ENCODE measurements around the gene RERE. TPM values are rescaled to one million over a fixed set of nuclear protein-coding genes. Genes with fewer than 3 reads are reported as not detected.
"Not testable (repeated sequence)": the region's sequence is repeated elsewhere in the genome, so short reads cannot be mapped to it uniquely, and the experiment has no call there.

Gene RERE
- polyA plus RNA-seq, 1 of the 3 experiments (the other 2 are of a cell fraction) = 8.1 TPM

DNA sequence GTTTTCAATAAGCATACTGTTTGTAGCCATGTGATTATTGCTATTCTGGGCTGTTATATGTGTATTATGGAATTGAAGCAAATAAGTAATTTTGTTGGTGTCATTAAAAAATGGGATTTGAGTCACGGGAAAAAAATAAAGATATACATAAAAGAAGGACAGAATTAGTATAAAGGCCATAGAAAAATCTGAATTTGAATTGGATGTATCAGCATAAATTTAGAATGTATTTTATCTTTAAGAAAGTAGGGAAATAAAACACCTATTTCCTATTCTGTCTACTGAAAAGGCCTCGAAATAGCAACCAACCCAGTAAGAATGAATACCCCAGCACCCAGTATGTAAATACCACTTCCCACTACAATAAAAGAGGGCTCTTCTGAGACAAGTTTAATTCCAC lies 313.6 kb downstream of the RERE start:
- no peaks in the 10 kb centered on the region for H3K27me3 ChIP-seq (ENCODE audit: insufficient read depth)
- H3K9me2 ChIP-seq = no peaks in the 10 kb centered on the region
- no peaks in the 10 kb centered on the region for H3K4me1 ChIP-seq (ENCODE audit: control insufficient read depth in 1 of 2, insufficient read depth in 2 of 2, low read depth in 1 of 2, low read length in 1 of 2)
- ChIA-PET POLR2A (no interaction called here), CTCF (no interaction called here)
- no peaks in the 10 kb centered on the region for H3K9me3 ChIP-seq
- H3K36me3 ChIP-seq (replicated peaks in 1 of 2; ENCODE audit: control insufficient read depth in 1 of 2, insufficient read depth in 2 of 2, low read length in 1 of 2) = peaks cover 9 to 19% of the 10 kb centered on the region in 2 experiments
- no peak for DNase-seq
- peaks cover 5% of the 10 kb centered on the region; the same call in 1 of the 2 replicates for H3K79me2 ChIP-seq (ENCODE audit: insufficient read depth)
- no peak overlapping the region for H3K4me2 ChIP-seq
- H4K20me1 ChIP-seq (ENCODE audit: insufficient read depth) = no peaks in the 10 kb centered on the region
- TF ChIP-seq, protein P1, sequence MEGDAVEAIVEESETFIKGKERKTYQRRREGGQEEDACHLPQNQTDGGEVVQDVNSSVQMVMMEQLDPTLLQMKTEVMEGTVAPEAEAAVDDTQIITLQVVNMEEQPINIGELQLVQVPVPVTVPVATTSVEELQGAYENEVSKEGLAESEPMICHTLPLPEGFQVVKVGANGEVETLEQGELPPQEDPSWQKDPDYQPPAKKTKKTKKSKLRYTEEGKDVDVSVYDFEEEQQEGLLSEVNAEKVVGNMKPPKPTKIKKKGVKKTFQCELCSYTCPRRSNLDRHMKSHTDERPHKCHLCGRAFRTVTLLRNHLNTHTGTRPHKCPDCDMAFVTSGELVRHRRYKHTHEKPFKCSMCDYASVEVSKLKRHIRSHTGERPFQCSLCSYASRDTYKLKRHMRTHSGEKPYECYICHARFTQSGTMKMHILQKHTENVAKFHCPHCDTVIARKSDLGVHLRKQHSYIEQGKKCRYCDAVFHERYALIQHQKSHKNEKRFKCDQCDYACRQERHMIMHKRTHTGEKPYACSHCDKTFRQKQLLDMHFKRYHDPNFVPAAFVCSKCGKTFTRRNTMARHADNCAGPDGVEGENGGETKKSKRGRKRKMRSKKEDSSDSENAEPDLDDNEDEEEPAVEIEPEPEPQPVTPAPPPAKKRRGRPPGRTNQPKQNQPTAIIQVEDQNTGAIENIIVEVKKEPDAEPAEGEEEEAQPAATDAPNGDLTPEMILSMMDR (IDR thresholded peaks at IDR 0.05) = no peak
- TF ChIP-seq, protein P2, sequence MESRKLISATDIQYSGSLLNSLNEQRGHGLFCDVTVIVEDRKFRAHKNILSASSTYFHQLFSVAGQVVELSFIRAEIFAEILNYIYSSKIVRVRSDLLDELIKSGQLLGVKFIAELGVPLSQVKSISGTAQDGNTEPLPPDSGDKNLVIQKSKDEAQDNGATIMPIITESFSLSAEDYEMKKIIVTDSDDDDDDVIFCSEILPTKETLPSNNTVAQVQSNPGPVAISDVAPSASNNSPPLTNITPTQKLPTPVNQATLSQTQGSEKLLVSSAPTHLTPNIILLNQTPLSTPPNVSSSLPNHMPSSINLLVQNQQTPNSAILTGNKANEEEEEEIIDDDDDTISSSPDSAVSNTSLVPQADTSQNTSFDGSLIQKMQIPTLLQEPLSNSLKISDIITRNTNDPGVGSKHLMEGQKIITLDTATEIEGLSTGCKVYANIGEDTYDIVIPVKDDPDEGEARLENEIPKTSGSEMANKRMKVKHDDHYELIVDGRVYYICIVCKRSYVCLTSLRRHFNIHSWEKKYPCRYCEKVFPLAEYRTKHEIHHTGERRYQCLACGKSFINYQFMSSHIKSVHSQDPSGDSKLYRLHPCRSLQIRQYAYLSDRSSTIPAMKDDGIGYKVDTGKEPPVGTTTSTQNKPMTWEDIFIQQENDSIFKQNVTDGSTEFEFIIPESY (IDR thresholded peaks at IDR 0.05; ENCODE audit: borderline replicate concordance, low read depth) = no peak
- no peak for TF ChIP-seq RXRA (IDR thresholded peaks at IDR 0.05; ENCODE audit: borderline replicate concordance, low read depth)
- TF ChIP-seq FOSL2 (IDR thresholded peaks at IDR 0.05; ENCODE audit: borderline replicate concordance, low read depth) = no peak
- no peak for TF ChIP-seq FOXM1 (IDR thresholded peaks at IDR 0.05; ENCODE audit: low read depth)
- H2AFZ ChIP-seq (ENCODE audit: low read depth) = no peak overlapping the region
- no peak overlapping the region for H3K9ac ChIP-seq
- no peak overlapping the region for H3K27ac ChIP-seq (ENCODE audit: low read depth in 2 of 2, low read length in 1 of 2)
- WGBS (ENCODE audit: low lambda C conversion rate) = 85% methylated on average over 2 of the region's 2 CpGs
- peaks cover 5% of the 10 kb centered on the region for H3F3A ChIP-seq (replicated peaks; ENCODE audit: insufficient read depth)
- no peak overlapping the region for H3K4me3 ChIP-seq (ENCODE audit: low read depth in 2 of 2, low read length in 1 of 2)

DNA sequence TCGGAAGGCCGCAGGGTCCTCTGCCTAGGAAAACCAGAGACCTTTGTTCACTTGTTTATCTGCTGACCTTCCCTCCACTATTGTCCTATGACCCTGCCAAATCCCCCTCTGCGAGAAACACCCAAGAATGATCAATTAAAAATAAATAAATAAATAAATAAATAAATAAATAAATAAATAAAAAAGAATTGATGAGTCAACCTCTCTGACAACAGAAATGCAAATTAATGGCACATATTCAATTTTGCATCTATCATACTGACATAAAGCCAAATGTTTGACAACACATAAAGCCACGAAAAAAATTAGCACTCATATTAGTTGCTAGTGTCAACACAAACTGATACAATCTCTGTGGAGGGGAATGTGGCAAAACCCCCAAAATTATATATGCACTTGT lies 314.5 kb downstream of the RERE start:
- POLR2A ChIA-PET = not testable (repeated sequence)

DNA sequence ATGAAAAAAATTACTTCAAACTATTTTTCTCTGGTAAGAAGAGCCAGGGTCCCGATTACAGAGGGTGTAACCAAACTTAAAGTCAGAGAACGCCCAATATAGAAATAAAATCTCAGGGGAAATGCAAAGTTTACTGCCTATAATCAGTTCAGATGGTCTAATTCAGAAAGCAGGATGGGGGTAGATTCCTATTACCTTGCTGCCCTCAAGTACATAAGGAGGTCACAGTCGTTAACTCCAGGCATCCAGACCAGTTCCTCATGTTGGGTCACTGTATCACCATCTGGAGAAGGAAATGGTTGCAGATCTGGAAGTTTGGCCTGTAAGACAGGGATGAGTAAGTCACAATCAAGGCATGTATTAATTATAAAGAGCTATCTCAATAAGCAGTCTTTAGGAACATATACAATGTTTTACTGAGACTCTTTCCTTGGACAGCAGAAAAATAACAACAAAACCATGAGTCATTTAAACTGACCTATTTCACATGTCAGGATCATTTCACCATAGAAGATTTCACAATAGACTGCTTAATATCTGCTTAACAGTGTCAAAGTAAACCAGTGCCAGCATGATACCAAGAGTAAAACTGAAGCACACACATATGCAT lies 320.1 kb downstream of the RERE start:
- Histone ChIP-seq H3K36me3 (replicated peaks in 1 of 2; ENCODE audit: control insufficient read depth in 1 of 2, insufficient read depth in 2 of 2, low read length in 1 of 2) (peaks cover 10% of the 10 kb centered on the region in 2 experiments), H3K4me2 (no peak overlapping the region), H3F3A (replicated peaks; ENCODE audit: insufficient read depth) (peaks cover 2% of the 10 kb centered on the region), H3K9ac (no peak overlapping the region), H3K27me3 (ENCODE audit: insufficient read depth) (no peaks in the 10 kb centered on the region), H3K4me1 (ENCODE audit: control insufficient read depth in 1 of 2, insufficient read depth in 2 of 2, low read depth in 1 of 2, low read length in 1 of 2) (peaks cover 0 to 4% of the 10 kb centered on the region in 2 experiments; a peak in 1 of 4 replicates), H3K4me3 (ENCODE audit: low read depth in 2 of 2, low read length in 1 of 2) (no peak overlapping the region), H3K9me2 (no peaks in the 10 kb centered on the region), H3K27ac (ENCODE audit: low read depth in 2 of 2, low read length in 1 of 2) (no peak overlapping the region), H2AFZ (ENCODE audit: low read depth) (no peak overlapping the region), H3K9me3 (no peaks in the 10 kb centered on the region), H3K79me2 (ENCODE audit: insufficient read depth) (no peaks in the 10 kb centered on the region), H4K20me1 (ENCODE audit: insufficient read depth) (no peaks in the 10 kb centered on the region)
- 89% methylated on average over 3 of the region's 3 CpGs for WGBS (ENCODE audit: low lambda C conversion rate)
- ChIA-PET CTCF (no interaction called here), POLR2A (no interaction called here)
- no peak for DNase-seq
- TF ChIP-seq MEF2A (IDR thresholded peaks at IDR 0.05; ENCODE audit: borderline replicate concordance, low read depth) (no peak), SMC3 (IDR thresholded peaks at IDR 0.05; ENCODE audit: low read depth, low read length) (no peak), GATA2 (CRISPR knock-in tag; IDR thresholded peaks at IDR 0.05) (no peak), CHD2 (IDR thresholded peaks at IDR 0.05; ENCODE audit: low read length, partially characterized antibody) (no peak), MXI1 (IDR thresholded peaks at IDR 0.05; ENCODE audit: low read depth, low read length) (no peak), FOXM1 (IDR thresholded peaks at IDR 0.05; ENCODE audit: low read depth) (no peak), FOSL2 (IDR thresholded peaks at IDR 0.05; ENCODE audit: borderline replicate concordance, low read depth) (no peak), GABPA (IDR thresholded peaks at IDR 0.05; ENCODE audit: low read depth) (no peak)

More for the DNA sequence above, 314.5 kb downstream of the RERE start:
- H2AFZ ChIP-seq (ENCODE audit: low read depth); H3K27ac ChIP-seq (ENCODE audit: low read depth in 2 of 2, low read length in 1 of 2); H3K4me2 ChIP-seq; H3F3A ChIP-seq (replicated peaks; ENCODE audit: insufficient read depth); H3K9ac ChIP-seq; H3K79me2 ChIP-seq (ENCODE audit: insufficient read depth); H3K9me2 ChIP-seq; H3K4me3 ChIP-seq (ENCODE audit: low read depth in 2 of 2, low read length in 1 of 2); H3K4me1 ChIP-seq (ENCODE audit: control insufficient read depth in 1 of 2, insufficient read depth in 2 of 2, low read depth in 1 of 2, low read length in 1 of 2); H3K9me3 ChIP-seq; H4K20me1 ChIP-seq (ENCODE audit: insufficient read depth); DNase-seq; CTCF ChIA-PET; H3K27me3 ChIP-seq (ENCODE audit: insufficient read depth): not testable (repeated sequence)
- WGBS (ENCODE audit: low lambda C conversion rate) = 98% methylated on average over 2 of the region's 4 CpGs
- H3K36me3 ChIP-seq (replicated peaks in 1 of 2; ENCODE audit: control insufficient read depth in 1 of 2, insufficient read depth in 2 of 2, low read length in 1 of 2) = peaks cover 7 to 15% of the 10 kb centered on the region in 2 experiments

Measured in SK-N-SH (cell line).